GM06990 (cell line): ENCODE measurements around the gene CFAP299.

ENCODE experiments used
- DNase-seq: peaks from one replicate; pipeline ENCODE4 v3.0.0-alpha.2; 2011; ENCODE audit not compliant: insufficient read length; ENCODE audit errors: extremely low read depth
- H3K27me3 ChIP-seq: replicated peaks from 2 replicates; pipeline ENCODE4 v1.6.0; 2011; ENCODE audit warnings: low read length; ENCODE audit not compliant: control insufficient read depth, insufficient read depth
- H3K36me3 ChIP-seq: 2 replicates; pipeline ENCODE4 v1.5.1; 2011; ENCODE audit warnings: low read length; ENCODE audit not compliant: control insufficient read depth, insufficient read depth
- H3K4me3 ChIP-seq: replicated peaks from 2 replicates; pipeline ENCODE4 v1.5.1; 2011; ENCODE audit warnings: low read depth, mild to moderate bottlenecking, control low read depth, low read length
- CTCF ChIP-seq: IDR thresholded peaks from 2 replicates; pipeline ENCODE4 v1.5.1; 2011; ENCODE audit warnings: low read length, control low read depth, mild to moderate bottlenecking, inconsistent platforms; ENCODE audit not compliant: insufficient read depth, poor library complexity, severe bottlenecking

Gene CFAP299

GRCh38 chr4:80610845-80611677 is 275.5 kb downstream of the CFAP299 start:
- DNase-seq, result peak; percentile 19
- Histone ChIP-seq H3K4me3 (no peak overlapping the region), H3K36me3 (no peaks in the 10 kb centered on the region), H3K27me3 (no peaks in the 10 kb centered on the region)
- no peak for TF ChIP-seq CTCF

- TF ChIP-seq CTCF, result no peak
- no peak for DNase-seq
- H3K4me3 ChIP-seq, result no peak overlapping the region
- no peaks in the 10 kb centered on the region for H3K36me3 ChIP-seq
- no peaks in the 10 kb centered on the region for H3K27me3 ChIP-seq
These were observed 276.1 kb downstream of the CFAP299 start for GRCh38 chr4:80611678-80611979.

- Histone ChIP-seq H3K27me3 (no peaks in the 10 kb centered on the region), H3K36me3 (no peaks in the 10 kb centered on the region), H3K4me3 (no peak overlapping the region)
- DNase-seq, result no peak
- TF ChIP-seq CTCF, result no peak
These were observed 277.9 kb downstream of the CFAP299 start for GRCh38 chr4:80613470-80613869.

GRCh38 chr4:80614319-80614718 is 278.8 kb downstream of the CFAP299 start:
- H3K4me3 ChIP-seq, result no peak overlapping the region
- no peak for DNase-seq
- TF ChIP-seq CTCF, result no peak
- no peaks in the 10 kb centered on the region for H3K27me3 ChIP-seq
- no peaks in the 10 kb centered on the region for H3K36me3 ChIP-seq

- Histone ChIP-seq H3K36me3 (no peaks in the 10 kb centered on the region), H3K4me3 (no peak overlapping the region), H3K27me3 (no peaks in the 10 kb centered on the region)
- TF ChIP-seq CTCF, result no peak
- DNase-seq, result no peak
These were observed 279.6 kb downstream of the CFAP299 start for GRCh38 chr4:80615099-80615498.
